ENCODE results near the gene DDC. TPM values are rescaled to one million over a fixed set of nuclear protein-coding genes. Genes with fewer than 3 reads are reported as not detected.

Gene DDC
- total and polyA plus RNA-seq, 2 donors (not counting 1 experiment from before 2014, with no cell fraction given): not detected

GRCh38 chr7:50496569-50496968 lies 68.6 kb downstream of the DDC start:
- Histone ChIP-seq H3K4me3 (ENCODE audit: control extremely low read depth in 1 of 5, extremely low read depth in 1 of 5, insufficient read depth in 1 of 5, low read depth in 2 of 5, low read length in 4 of 5) (no peak overlapping the region), H3K27ac (ENCODE audit: low read length in 2 of 2) (no peak overlapping the region), H3K4me1 (ENCODE audit: control insufficient read depth in 2 of 2, insufficient read depth in 2 of 2, low read length in 2 of 2) (no peaks in the 10 kb centered on the region), H3K9me3 (ENCODE audit: control extremely low read depth in 1 of 3, control insufficient read depth in 2 of 3, insufficient read depth in 1 of 3, low read length in 2 of 3) (peaks cover 0 to 3% (median 0%) of the 10 kb centered on the region in 3 donors), H4K20me1 (ENCODE audit: control insufficient read depth, insufficient read depth, low read length, poor library complexity, severe bottlenecking) (no peaks in the 10 kb centered on the region), H3K4me2 (replicated peaks; ENCODE audit: low read depth, low read length, poor library complexity, severe bottlenecking) (no peak overlapping the region), H3K79me2 (ENCODE audit: control insufficient read depth, insufficient read depth, low read length) (no peaks in the 10 kb centered on the region), H3K36me3 (replicated peaks in 1 of 2; ENCODE audit: control extremely low read depth in 1 of 2, control insufficient read depth in 1 of 2, extremely low read depth in 1 of 2, insufficient read depth in 2 of 2, low read length in 1 of 2) (no peaks in the 10 kb centered on the region), H3K27me3 (replicated peaks in 1 of 4; ENCODE audit: control extremely low read depth in 1 of 4, control insufficient read depth in 3 of 4, insufficient read depth in 4 of 4, low read length in 3 of 4) (peaks cover 0 to 3% (median 0%) of the 10 kb centered on the region in 4 experiments), H3K9ac (ENCODE audit: low read length) (no peak overlapping the region), H2AFZ (ENCODE audit: insufficient read depth, low read depth, low read length, poor library complexity, severe bottlenecking) (no peak overlapping the region)
- ATAC-seq (ENCODE audit: low read depth) (no peak), DNase-seq (no peak)
- intact Hi-C loops (cut with micrococcal nuclease): no loop called here
- WGBS (ENCODE audit: insufficient coverage): 56% methylated on average over 4 of the region's 6 CpGs
- H3K4me1 Mint-ChIP-seq: no peaks in the 10 kb centered on the region
- no peak overlapping the region for H3K27ac Mint-ChIP-seq
- ChIA-PET CTCF (no interaction called here), POLR2A (no interaction called here)
- TF ChIP-seq CTCF (IDR thresholded peaks at IDR 0.05) (no peak), EZH2 (IDR thresholded peaks at IDR 0.05; ENCODE audit: borderline replicate concordance, insufficient read depth, low read depth, low read length, poor library complexity, severe bottlenecking) (no peak)
- no peaks in the 10 kb centered on the region for H3K9me3 Mint-ChIP-seq (ENCODE audit: insufficient read depth)
- no peak overlapping the region for H3K4me3 Mint-ChIP-seq
- peaks cover 53% of the 10 kb centered on the region for H3K27me3 Mint-ChIP-seq

DNA sequence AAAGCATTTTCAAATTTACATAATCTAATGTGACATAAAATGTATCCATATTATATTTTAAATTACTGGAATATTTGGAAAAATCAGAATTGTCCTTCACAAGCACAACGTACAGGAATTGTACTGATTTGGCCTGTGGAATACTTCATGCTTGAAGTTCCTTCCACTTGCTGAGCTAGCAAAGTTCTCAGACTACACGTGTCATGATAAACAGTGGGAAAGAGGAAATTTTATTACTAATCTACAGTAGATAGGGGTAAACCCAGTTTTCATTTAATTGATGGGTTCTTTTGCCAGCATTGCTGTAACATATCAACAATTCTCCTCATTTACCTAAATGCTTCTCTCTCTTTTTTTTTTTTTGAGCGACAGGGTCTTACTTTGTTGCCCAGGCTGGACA lies 69.5 kb downstream of the DDC start:
- intact Hi-C loops (cut with micrococcal nuclease): no loop called here
- TF ChIP-seq CTCF (IDR thresholded peaks at IDR 0.05) (no peak), EZH2 (IDR thresholded peaks at IDR 0.05; ENCODE audit: borderline replicate concordance, insufficient read depth, low read depth, low read length, poor library complexity, severe bottlenecking) (no peak)

More for the DNA sequence above, 69.5 kb downstream of the DDC start:
- H3K9me3 Mint-ChIP-seq (ENCODE audit: insufficient read depth): no peaks in the 10 kb centered on the region
- DNase-seq (no peak), ATAC-seq (ENCODE audit: low read depth) (no peak)
- H3K27me3 Mint-ChIP-seq: peaks cover 52% of the 10 kb centered on the region
- H3K4me1 Mint-ChIP-seq: no peaks in the 10 kb centered on the region
- H3K4me1 ChIP-seq (ENCODE audit: control insufficient read depth in 2 of 2, insufficient read depth in 2 of 2, low read length in 2 of 2): no peaks in the 10 kb centered on the region
- H4K20me1 ChIP-seq (ENCODE audit: control insufficient read depth, insufficient read depth, low read length, poor library complexity, severe bottlenecking): no peaks in the 10 kb centered on the region
- H3K79me2 ChIP-seq (ENCODE audit: control insufficient read depth, insufficient read depth, low read length): no peaks in the 10 kb centered on the region
- no peak overlapping the region for H3K4me2 ChIP-seq (replicated peaks; ENCODE audit: low read depth, low read length, poor library complexity, severe bottlenecking)
- H3K4me3 Mint-ChIP-seq: no peak overlapping the region
- no peak overlapping the region for H2AFZ ChIP-seq (ENCODE audit: insufficient read depth, low read depth, low read length, poor library complexity, severe bottlenecking)
- no peak overlapping the region for H3K9ac ChIP-seq (ENCODE audit: low read length)
- CTCF ChIA-PET: no interaction called here
- POLR2A ChIA-PET: no interaction called here
- H3K27ac Mint-ChIP-seq: no peak overlapping the region
- H3K27me3 ChIP-seq (replicated peaks in 1 of 4; ENCODE audit: control extremely low read depth in 1 of 4, control insufficient read depth in 3 of 4, insufficient read depth in 4 of 4, low read length in 3 of 4): peaks cover 0 to 3% (median 0%) of the 10 kb centered on the region in 4 experiments
- H3K27ac ChIP-seq (ENCODE audit: low read length in 2 of 2): no peak overlapping the region
- H3K4me3 ChIP-seq (ENCODE audit: control extremely low read depth in 1 of 5, extremely low read depth in 1 of 5, insufficient read depth in 1 of 5, low read depth in 2 of 5, low read length in 4 of 5): no peak overlapping the region
- WGBS (ENCODE audit: insufficient coverage): 100% methylated on average over 1 of the region's 3 CpGs
- no peaks in the 10 kb centered on the region for H3K36me3 ChIP-seq (replicated peaks in 1 of 2; ENCODE audit: control extremely low read depth in 1 of 2, control insufficient read depth in 1 of 2, extremely low read depth in 1 of 2, insufficient read depth in 2 of 2, low read length in 1 of 2)
- no peaks in the 10 kb centered on the region for H3K9me3 ChIP-seq (ENCODE audit: control extremely low read depth in 1 of 3, control insufficient read depth in 2 of 3, insufficient read depth in 1 of 3, low read length in 2 of 3)
